Prostate gland (tissue), 2 donors: Measurements from ENCODE around the gene CTNNA1.

Source experiments
- POLR2AphosphoS5 ChIP-seq: sonication (generic); formaldehyde crosslinking; IDR thresholded peaks from one replicate; pipeline ENCODE4 v1.6.1; 2017; ENCODE audit warnings: antibody characterized with exemption
- TF ChIP-seq, protein P1 (sequence below), 4 experiments: fragments of 200-600 bp in 2 of 4; fragments of 450-650 bp in 2 of 4; sonication (generic) in 2 of 4; IDR thresholded peaks; 1 replicate in 3 of 4; 2 replicates in 1 of 4; pipeline ENCODE4 v1.5.1; 2016 to 2019; ENCODE audit warnings: antibody characterized with exemption in 4 of 4, mild to moderate bottlenecking in 2 of 4, moderate library complexity in 2 of 4

DNA sequence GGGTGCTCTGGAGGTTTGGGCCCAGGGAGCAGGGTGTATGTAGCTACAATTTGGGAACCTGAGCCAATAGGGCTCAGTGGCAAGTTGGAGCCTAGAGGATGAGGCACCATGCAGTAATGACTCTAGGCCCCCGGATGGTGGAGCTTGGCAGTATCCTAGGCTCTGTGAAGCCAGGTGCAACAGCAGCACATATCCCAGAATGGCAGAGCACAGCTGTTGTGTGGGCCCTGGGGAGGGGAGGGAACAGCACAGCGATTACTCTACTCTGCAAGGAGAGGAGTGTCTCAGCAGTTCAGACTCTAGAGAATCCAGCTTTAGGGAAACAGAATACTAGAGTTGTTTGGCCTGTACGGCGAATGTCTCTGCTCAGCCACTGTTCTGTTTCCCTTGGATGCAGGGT, 65.9 kb downstream of the CTNNA1 start:
- TF ChIP-seq, protein P1, sequence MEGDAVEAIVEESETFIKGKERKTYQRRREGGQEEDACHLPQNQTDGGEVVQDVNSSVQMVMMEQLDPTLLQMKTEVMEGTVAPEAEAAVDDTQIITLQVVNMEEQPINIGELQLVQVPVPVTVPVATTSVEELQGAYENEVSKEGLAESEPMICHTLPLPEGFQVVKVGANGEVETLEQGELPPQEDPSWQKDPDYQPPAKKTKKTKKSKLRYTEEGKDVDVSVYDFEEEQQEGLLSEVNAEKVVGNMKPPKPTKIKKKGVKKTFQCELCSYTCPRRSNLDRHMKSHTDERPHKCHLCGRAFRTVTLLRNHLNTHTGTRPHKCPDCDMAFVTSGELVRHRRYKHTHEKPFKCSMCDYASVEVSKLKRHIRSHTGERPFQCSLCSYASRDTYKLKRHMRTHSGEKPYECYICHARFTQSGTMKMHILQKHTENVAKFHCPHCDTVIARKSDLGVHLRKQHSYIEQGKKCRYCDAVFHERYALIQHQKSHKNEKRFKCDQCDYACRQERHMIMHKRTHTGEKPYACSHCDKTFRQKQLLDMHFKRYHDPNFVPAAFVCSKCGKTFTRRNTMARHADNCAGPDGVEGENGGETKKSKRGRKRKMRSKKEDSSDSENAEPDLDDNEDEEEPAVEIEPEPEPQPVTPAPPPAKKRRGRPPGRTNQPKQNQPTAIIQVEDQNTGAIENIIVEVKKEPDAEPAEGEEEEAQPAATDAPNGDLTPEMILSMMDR (IDR thresholded peaks at IDR 0.05) = no peak
- TF ChIP-seq POLR2AphosphoS5 = no peak
